BE2C (cell line): ENCODE data around the gene NLRX1.

Experiments
- DNase-seq: peaks from one replicate; pipeline ENCODE4 v3.0.0-alpha.2; 2020
- H3K27me3 ChIP-seq: fragments of 250-450 bp; sonication (Bioruptor Pico); 2 replicates; pipeline ENCODE4 v1.5.1; 2020; ENCODE audit warnings: mild to moderate bottlenecking
- H3K36me3 ChIP-seq: fragments of 250-450 bp; sonication (Bioruptor Pico); 2 replicates; pipeline ENCODE4 v1.5.1; 2020; ENCODE audit warnings: mild to moderate bottlenecking
- H3K4me1 ChIP-seq: fragments of 250-450 bp; sonication (Bioruptor Pico); 2 replicates; pipeline ENCODE4 v1.5.1; 2020
- H3K4me3 ChIP-seq: 2 replicates; pipeline ENCODE4 v1.5.1; 2011; ENCODE audit warnings: low read depth, low read length
- H3K9me3 ChIP-seq: fragments of 250-450 bp; sonication (Bioruptor Pico); 2 replicates; pipeline ENCODE4 v1.5.1; 2020
- CTCF ChIP-seq: IDR thresholded peaks from 2 replicates; pipeline ENCODE4 v1.5.1; 2012; ENCODE audit warnings: mild to moderate bottlenecking, low read depth, low read length

NLRX1 gene

GRCh38 chr11:119145551-119145950 is 23.0 kb upstream of the NLRX1 start:
- H3K4me3 ChIP-seq = no peak overlapping the region
- no peak for DNase-seq
- no peaks in the 10 kb centered on the region for H3K36me3 ChIP-seq
- no peaks in the 10 kb centered on the region for H3K4me1 ChIP-seq
- TF ChIP-seq CTCF = no peak
- no peaks in the 10 kb centered on the region for H3K9me3 ChIP-seq
- H3K27me3 ChIP-seq = peaks cover 4% of the 10 kb centered on the region; the same call in 1 of the 2 replicates

- H3K36me3 ChIP-seq = no peaks in the 10 kb centered on the region
- no peak for TF ChIP-seq CTCF
- no peak overlapping the region for H3K4me3 ChIP-seq
- H3K4me1 ChIP-seq = no peaks in the 10 kb centered on the region
- DNase-seq = no peak
- H3K9me3 ChIP-seq = no peaks in the 10 kb centered on the region
- peaks cover 4% of the 10 kb centered on the region; the same call in 1 of the 2 replicates for H3K27me3 ChIP-seq
Measured at GRCh38 chr11:119147604-119148333, 20.8 kb upstream of the NLRX1 start.

- Histone ChIP-seq H3K4me1 (no peaks in the 10 kb centered on the region), H3K9me3 (no peaks in the 10 kb centered on the region), H3K27me3 (peaks cover 4% of the 10 kb centered on the region; the same call in 1 of the 2 replicates), H3K36me3 (no peaks in the 10 kb centered on the region), H3K4me3 (peak overlapping the region; percentile 58)
- DNase-seq = no peak
- no peak for TF ChIP-seq CTCF
Measured at GRCh38 chr11:119148720-119149017, 19.9 kb upstream of the NLRX1 start.

GRCh38 chr11:119149018-119149785 is 19.3 kb upstream of the NLRX1 start, which contains the start of gene ABCG4:
ABCG4 (plus strand) TSS chr11:119149052; CDS start chr11:119149966, 914 bp downstream.
- no peaks in the 10 kb centered on the region for H3K9me3 ChIP-seq

GRCh38 chr11:119149786-119150275 is 18.7 kb upstream of the NLRX1 start:
- no peaks in the 10 kb centered on the region for H3K4me1 ChIP-seq
- peak overlapping the region; percentile 58 for H3K4me3 ChIP-seq
- H3K27me3 ChIP-seq = peaks cover 4% of the 10 kb centered on the region; the same call in 1 of the 2 replicates
- no peaks in the 10 kb centered on the region for H3K36me3 ChIP-seq
- DNase-seq = no peak
- no peak for TF ChIP-seq CTCF
- no peaks in the 10 kb centered on the region for H3K9me3 ChIP-seq

More at GRCh38 chr11:119149018-119149785, 19.3 kb upstream of the NLRX1 start, which contains the start of gene ABCG4:
- DNase-seq = peak; percentile 55
- H3K4me1 ChIP-seq = no peaks in the 10 kb centered on the region
- peaks cover 4% of the 10 kb centered on the region; the same call in 1 of the 2 replicates for H3K27me3 ChIP-seq
- H3K4me3 ChIP-seq = peak within 1 kb of the TSS; percentile 58
- TF ChIP-seq CTCF = no peak
- no peaks in the 10 kb centered on the region for H3K36me3 ChIP-seq
